Measurements from ENCODE around the gene ZBTB20. TPM values are rescaled to one million over a fixed set of nuclear protein-coding genes. Genes with fewer than 3 reads are reported as not detected.

Gene ZBTB20
- total RNA-seq, 1 donor from 2014 or later, result 23.5 TPM

DNA sequence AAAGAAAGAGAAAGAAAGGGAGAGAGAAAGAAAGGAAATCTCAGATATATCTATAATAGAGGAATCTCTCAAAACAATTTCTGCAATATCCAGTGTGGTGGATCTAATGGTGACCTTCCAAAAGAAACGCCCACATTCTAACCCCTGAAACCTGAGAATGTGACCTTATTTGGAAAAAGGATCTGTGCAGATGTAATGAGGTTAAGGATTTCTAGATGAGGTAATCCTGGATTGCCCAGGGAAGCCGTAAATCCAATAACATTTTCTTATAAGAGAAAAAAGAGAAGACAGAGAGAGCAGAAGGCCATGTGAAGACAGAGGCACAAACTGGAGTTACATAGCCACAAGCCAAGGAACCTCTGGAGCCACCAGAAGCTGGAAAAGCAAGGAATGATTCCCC is 307.6 kb downstream of the ZBTB20 start:
- Histone ChIP-seq H3K27ac (ENCODE audit: low read depth, low read length) (no peak overlapping the region), H3K27me3 (ENCODE audit: control insufficient read depth in 3 of 3, insufficient read depth in 3 of 3, low read length in 3 of 3) (no peaks in the 10 kb centered on the region), H3K9me3 (ENCODE audit: control insufficient read depth in 3 of 3, low read length in 3 of 3) (no peaks in the 10 kb centered on the region), H3K36me3 (ENCODE audit: control insufficient read depth in 3 of 3, insufficient read depth in 3 of 3, low read length in 3 of 3) (no peaks in the 10 kb centered on the region), H3K4me1 (ENCODE audit: control insufficient read depth in 3 of 3, insufficient read depth in 3 of 3, low read length in 3 of 3) (no peaks in the 10 kb centered on the region), H3K4me3 (ENCODE audit: low read length in 3 of 3) (no peak overlapping the region), H3K9ac (ENCODE audit: low read depth in 1 of 3, low read length in 3 of 3) (no peak overlapping the region)

- Histone ChIP-seq H3K9ac (ENCODE audit: low read depth in 1 of 3, low read length in 3 of 3) (no peak overlapping the region), H3K27me3 (ENCODE audit: control insufficient read depth in 3 of 3, insufficient read depth in 3 of 3, low read length in 3 of 3) (no peaks in the 10 kb centered on the region), H3K9me3 (ENCODE audit: control insufficient read depth in 3 of 3, low read length in 3 of 3) (no peaks in the 10 kb centered on the region), H3K27ac (ENCODE audit: low read depth, low read length) (no peak overlapping the region), H3K36me3 (ENCODE audit: control insufficient read depth in 3 of 3, insufficient read depth in 3 of 3, low read length in 3 of 3) (no peaks in the 10 kb centered on the region), H3K4me3 (ENCODE audit: low read length in 3 of 3) (no peak overlapping the region), H3K4me1 (ENCODE audit: control insufficient read depth in 3 of 3, insufficient read depth in 3 of 3, low read length in 3 of 3) (no peaks in the 10 kb centered on the region)
These were observed 309.1 kb downstream of the ZBTB20 start for GRCh38 chr3:114838025-114838424.

DNA sequence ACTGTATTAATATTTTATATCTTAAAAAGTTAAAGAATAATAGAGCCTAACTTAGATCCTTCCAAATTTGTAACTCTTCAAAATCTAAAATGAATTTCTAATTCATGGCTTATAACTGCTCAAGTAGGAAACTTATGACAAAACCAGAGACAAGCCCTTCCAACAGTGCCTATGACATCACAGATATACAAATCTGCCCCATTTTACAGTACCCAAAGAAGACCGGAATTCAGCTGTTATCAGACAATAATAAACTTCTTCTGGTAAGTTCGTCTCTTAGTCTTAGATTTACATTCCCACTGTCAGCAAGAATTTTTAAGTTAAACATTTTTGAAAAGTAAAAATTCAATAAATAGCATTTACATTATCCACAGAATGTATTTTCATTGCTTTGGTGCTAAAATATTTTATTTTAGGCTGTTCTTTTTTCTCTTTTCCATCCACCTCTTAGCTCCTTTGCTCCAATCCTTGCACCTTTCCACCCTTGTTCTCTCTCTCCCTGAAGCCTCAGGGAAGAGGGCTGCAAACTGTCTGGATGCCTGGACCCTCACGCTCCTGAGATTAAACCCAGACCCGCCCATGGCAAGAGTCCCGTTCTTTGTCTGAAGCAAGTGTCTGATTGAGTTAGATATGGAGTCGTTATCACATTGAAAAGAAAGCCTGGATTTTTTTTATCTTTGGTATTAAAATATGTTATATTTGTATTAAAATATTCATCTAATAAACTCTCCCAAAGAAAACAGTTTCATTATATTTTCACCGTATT is 312.7 kb downstream of the ZBTB20 start:
- Histone ChIP-seq H3K9me3 (ENCODE audit: control insufficient read depth in 3 of 3, low read length in 3 of 3) (no peaks in the 10 kb centered on the region), H3K4me1 (ENCODE audit: control insufficient read depth in 3 of 3, insufficient read depth in 3 of 3, low read length in 3 of 3) (no peaks in the 10 kb centered on the region), H3K4me3 (ENCODE audit: low read length in 3 of 3) (no peak overlapping the region), H3K27ac (ENCODE audit: low read depth, low read length) (no peak overlapping the region), H3K36me3 (ENCODE audit: control insufficient read depth in 3 of 3, insufficient read depth in 3 of 3, low read length in 3 of 3) (no peaks in the 10 kb centered on the region), H3K27me3 (ENCODE audit: control insufficient read depth in 3 of 3, insufficient read depth in 3 of 3, low read length in 3 of 3) (no peaks in the 10 kb centered on the region), H3K9ac (ENCODE audit: low read depth in 1 of 3, low read length in 3 of 3) (no peak overlapping the region)

- Histone ChIP-seq H3K9me3 (ENCODE audit: control insufficient read depth in 3 of 3, low read length in 3 of 3) (no peaks in the 10 kb centered on the region), H3K4me1 (ENCODE audit: control insufficient read depth in 3 of 3, insufficient read depth in 3 of 3, low read length in 3 of 3) (no peaks in the 10 kb centered on the region), H3K27me3 (ENCODE audit: control insufficient read depth in 3 of 3, insufficient read depth in 3 of 3, low read length in 3 of 3) (no peaks in the 10 kb centered on the region), H3K27ac (ENCODE audit: low read depth, low read length) (no peak overlapping the region), H3K9ac (ENCODE audit: low read depth in 1 of 3, low read length in 3 of 3) (no peak overlapping the region), H3K36me3 (ENCODE audit: control insufficient read depth in 3 of 3, insufficient read depth in 3 of 3, low read length in 3 of 3) (no peaks in the 10 kb centered on the region), H3K4me3 (ENCODE audit: low read length in 3 of 3) (no peak overlapping the region)
These were observed 315.2 kb downstream of the ZBTB20 start for GRCh38 chr3:114831861-114832260.

DNA sequence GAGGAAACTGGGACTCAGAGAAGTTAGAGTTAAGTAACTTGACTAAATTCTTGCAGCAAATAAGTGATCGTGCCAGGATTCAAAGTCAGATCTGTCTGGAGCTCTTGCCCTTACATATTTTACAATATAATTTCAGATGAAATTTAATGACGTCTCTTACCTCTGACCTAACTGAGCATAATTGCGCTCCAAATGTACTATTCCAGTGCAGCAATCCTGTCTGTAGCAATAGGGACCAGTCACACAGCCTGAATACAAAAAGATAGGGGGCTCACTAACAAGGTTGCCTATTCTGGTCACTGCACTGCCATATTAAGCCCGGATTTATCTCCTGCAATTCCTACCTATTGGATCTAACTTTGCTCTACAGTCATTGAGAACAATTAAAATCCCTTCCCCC is 316.4 kb downstream of the ZBTB20 start:
- Histone ChIP-seq H3K9me3 (ENCODE audit: control insufficient read depth in 3 of 3, low read length in 3 of 3) (no peaks in the 10 kb centered on the region), H3K4me1 (ENCODE audit: control insufficient read depth in 3 of 3, insufficient read depth in 3 of 3, low read length in 3 of 3) (no peaks in the 10 kb centered on the region), H3K4me3 (ENCODE audit: low read length in 3 of 3) (no peak overlapping the region), H3K9ac (ENCODE audit: low read depth in 1 of 3, low read length in 3 of 3) (no peak overlapping the region), H3K27me3 (ENCODE audit: control insufficient read depth in 3 of 3, insufficient read depth in 3 of 3, low read length in 3 of 3) (no peaks in the 10 kb centered on the region), H3K27ac (ENCODE audit: low read depth, low read length) (no peak overlapping the region), H3K36me3 (ENCODE audit: control insufficient read depth in 3 of 3, insufficient read depth in 3 of 3, low read length in 3 of 3) (no peaks in the 10 kb centered on the region)

- Histone ChIP-seq H3K4me1 (ENCODE audit: control insufficient read depth in 3 of 3, insufficient read depth in 3 of 3, low read length in 3 of 3) (no peaks in the 10 kb centered on the region), H3K9me3 (ENCODE audit: control insufficient read depth in 3 of 3, low read length in 3 of 3) (no peaks in the 10 kb centered on the region), H3K9ac (ENCODE audit: low read depth in 1 of 3, low read length in 3 of 3) (no peak overlapping the region), H3K27ac (ENCODE audit: low read depth, low read length) (no peak overlapping the region), H3K27me3 (ENCODE audit: control insufficient read depth in 3 of 3, insufficient read depth in 3 of 3, low read length in 3 of 3) (no peaks in the 10 kb centered on the region), H3K4me3 (ENCODE audit: low read length in 3 of 3) (no peak overlapping the region), H3K36me3 (ENCODE audit: control insufficient read depth in 3 of 3, insufficient read depth in 3 of 3, low read length in 3 of 3) (no peaks in the 10 kb centered on the region)
These were observed 317.3 kb downstream of the ZBTB20 start for GRCh38 chr3:114829783-114830182.

- Histone ChIP-seq H3K27me3 (ENCODE audit: control insufficient read depth in 3 of 3, insufficient read depth in 3 of 3, low read length in 3 of 3) (no peaks in the 10 kb centered on the region), H3K9ac (ENCODE audit: low read depth in 1 of 3, low read length in 3 of 3) (no peak overlapping the region), H3K36me3 (ENCODE audit: control insufficient read depth in 3 of 3, insufficient read depth in 3 of 3, low read length in 3 of 3) (no peaks in the 10 kb centered on the region), H3K27ac (ENCODE audit: low read depth, low read length) (no peak overlapping the region), H3K9me3 (ENCODE audit: control insufficient read depth in 3 of 3, low read length in 3 of 3) (no peaks in the 10 kb centered on the region), H3K4me3 (ENCODE audit: low read length in 3 of 3) (no peak overlapping the region), H3K4me1 (ENCODE audit: control insufficient read depth in 3 of 3, insufficient read depth in 3 of 3, low read length in 3 of 3) (peaks cover 0 to 2% (median 2%) of the 10 kb centered on the region in 3 donors)
These were observed 319.6 kb downstream of the ZBTB20 start for GRCh38 chr3:114827495-114827894.

DNA sequence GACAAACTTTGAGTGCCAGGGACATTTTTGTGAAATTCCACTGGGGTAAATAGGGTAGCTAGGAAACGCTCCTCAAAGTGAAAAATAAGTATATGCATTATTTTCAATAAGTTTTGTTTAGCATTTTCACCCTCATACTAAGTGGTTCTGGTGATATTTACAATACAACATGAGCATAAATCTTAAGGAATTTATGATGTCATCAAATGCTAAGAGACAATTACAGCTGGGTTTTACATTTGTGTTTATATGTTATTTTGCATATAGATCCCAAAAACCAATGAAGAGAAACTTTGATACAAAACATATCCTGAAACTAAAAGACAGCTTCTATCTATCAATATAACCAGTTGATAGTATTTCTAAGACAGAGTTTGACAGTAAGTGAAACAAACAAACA is 323.1 kb downstream of the ZBTB20 start:
- Histone ChIP-seq H3K4me3 (ENCODE audit: low read length in 3 of 3) (no peak overlapping the region), H3K36me3 (ENCODE audit: control insufficient read depth in 3 of 3, insufficient read depth in 3 of 3, low read length in 3 of 3) (no peaks in the 10 kb centered on the region), H3K9ac (ENCODE audit: low read depth in 1 of 3, low read length in 3 of 3) (no peak overlapping the region), H3K27me3 (ENCODE audit: control insufficient read depth in 3 of 3, insufficient read depth in 3 of 3, low read length in 3 of 3) (no peaks in the 10 kb centered on the region), H3K4me1 (ENCODE audit: control insufficient read depth in 3 of 3, insufficient read depth in 3 of 3, low read length in 3 of 3) (peaks cover 0 to 2% (median 2%) of the 10 kb centered on the region in 3 donors), H3K27ac (ENCODE audit: low read depth, low read length) (no peak overlapping the region), H3K9me3 (ENCODE audit: control insufficient read depth in 3 of 3, low read length in 3 of 3) (no peaks in the 10 kb centered on the region)

DNA sequence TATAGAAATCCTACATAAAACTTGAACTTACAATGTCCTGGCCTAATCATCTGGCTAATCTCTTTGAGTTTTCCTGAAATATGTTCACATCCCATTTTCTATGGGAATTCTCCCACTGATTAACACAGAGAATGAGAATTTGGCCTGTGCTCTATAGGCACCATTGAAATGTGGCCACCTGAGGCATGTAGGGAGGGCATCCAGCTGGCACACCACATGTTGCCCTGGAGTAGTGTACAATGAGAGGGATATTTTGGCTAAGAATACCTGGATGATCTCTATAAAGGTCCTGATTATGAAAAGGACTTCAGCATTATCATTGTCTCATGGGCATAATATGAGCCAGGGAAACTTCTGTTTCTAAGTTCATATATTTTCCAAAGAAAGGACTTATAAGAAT is 324.0 kb downstream of the ZBTB20 start:
- H3K36me3 ChIP-seq (ENCODE audit: control insufficient read depth in 3 of 3, insufficient read depth in 3 of 3, low read length in 3 of 3), result no peaks in the 10 kb centered on the region
- H3K4me3 ChIP-seq (ENCODE audit: low read length in 3 of 3), result no peak overlapping the region
- H3K27ac ChIP-seq (ENCODE audit: low read depth, low read length), result no peak overlapping the region
- H3K27me3 ChIP-seq (ENCODE audit: control insufficient read depth in 3 of 3, insufficient read depth in 3 of 3, low read length in 3 of 3), result no peaks in the 10 kb centered on the region
- no peak overlapping the region for H3K9ac ChIP-seq (ENCODE audit: low read depth in 1 of 3, low read length in 3 of 3)
- H3K9me3 ChIP-seq (ENCODE audit: control insufficient read depth in 3 of 3, low read length in 3 of 3), result no peaks in the 10 kb centered on the region
- peaks cover 0 to 2% (median 2%) of the 10 kb centered on the region in 3 donors for H3K4me1 ChIP-seq (ENCODE audit: control insufficient read depth in 3 of 3, insufficient read depth in 3 of 3, low read length in 3 of 3)

- H3K9ac ChIP-seq (ENCODE audit: low read depth in 1 of 3, low read length in 3 of 3), result no peak overlapping the region
- no peak overlapping the region for H3K27ac ChIP-seq (ENCODE audit: low read depth, low read length)
- no peaks in the 10 kb centered on the region for H3K9me3 ChIP-seq (ENCODE audit: control insufficient read depth in 3 of 3, low read length in 3 of 3)
- H3K4me1 ChIP-seq (ENCODE audit: control insufficient read depth in 3 of 3, insufficient read depth in 3 of 3, low read length in 3 of 3), result no peaks in the 10 kb centered on the region
- H3K27me3 ChIP-seq (ENCODE audit: control insufficient read depth in 3 of 3, insufficient read depth in 3 of 3, low read length in 3 of 3), result no peaks in the 10 kb centered on the region
- no peaks in the 10 kb centered on the region for H3K36me3 ChIP-seq (ENCODE audit: control insufficient read depth in 3 of 3, insufficient read depth in 3 of 3, low read length in 3 of 3)
- H3K4me3 ChIP-seq (ENCODE audit: low read length in 3 of 3), result no peak overlapping the region
These were observed 331.0 kb downstream of the ZBTB20 start for GRCh38 chr3:114816052-114816451.
